GM20000 (cell line): Measurements from ENCODE around the gene KLHL29.

Source experiments
- DNase-seq: peaks from one replicate; pipeline ENCODE4 v3.0.0; 2012; ENCODE audit warnings: low spot score
- CTCF ChIP-seq: IDR thresholded peaks from 2 replicates; pipeline ENCODE4 v1.5.1; 2012; ENCODE audit warnings: mild to moderate bottlenecking, control low read depth; ENCODE audit errors: extremely low read depth, missing control alignments

Gene KLHL29

GRCh38 chr2:23488584-23488983, 103.6 kb downstream of the KLHL29 start:
- TF ChIP-seq CTCF: no peak
- DNase-seq: no peak

DNA sequence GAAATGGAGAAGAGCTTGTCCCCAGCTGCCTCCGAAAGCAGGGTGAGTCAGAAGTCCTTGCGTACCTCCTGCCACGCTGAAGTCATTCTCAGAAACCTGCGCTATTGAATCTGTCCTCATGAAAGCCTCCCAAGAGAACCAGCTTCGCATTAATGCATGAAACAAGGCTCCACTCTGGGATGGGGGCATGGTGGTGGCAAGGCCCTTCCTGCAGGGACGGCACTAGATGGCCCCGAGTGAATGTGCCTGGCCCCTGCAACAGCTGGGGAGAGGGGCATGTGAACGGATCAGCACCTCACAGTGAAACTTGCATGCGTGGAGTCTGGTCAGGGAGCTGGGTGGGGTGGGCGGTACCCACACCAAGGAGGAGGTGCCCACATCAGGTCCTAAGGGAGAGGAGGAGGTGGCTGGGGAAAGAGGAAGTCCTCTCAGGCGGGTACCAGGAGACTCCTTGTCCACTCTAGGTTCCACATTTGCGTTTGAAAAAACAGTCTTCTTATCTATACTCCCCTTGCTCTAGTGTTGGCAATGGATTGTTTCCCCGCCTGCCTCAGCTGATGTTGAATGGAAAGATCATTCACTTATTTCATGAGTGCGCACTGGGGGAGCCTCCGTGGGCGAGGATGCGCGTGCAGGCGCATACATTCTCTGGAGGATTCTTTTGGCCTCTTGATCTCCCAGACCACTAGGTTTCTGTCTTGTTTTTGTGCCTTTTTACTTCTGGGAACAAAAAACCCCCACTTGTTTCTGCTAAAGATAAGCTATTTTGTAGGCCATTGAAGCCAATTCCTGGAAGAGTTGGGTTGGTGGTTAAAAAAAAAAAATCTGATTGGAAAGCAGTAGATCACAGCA, 104.7 kb downstream of the KLHL29 start:
- TF ChIP-seq CTCF: no peak
- DNase-seq: no peak

GRCh38 chr2:23491591-23492336, 106.8 kb downstream of the KLHL29 start:
- TF ChIP-seq CTCF: no peak

DNA sequence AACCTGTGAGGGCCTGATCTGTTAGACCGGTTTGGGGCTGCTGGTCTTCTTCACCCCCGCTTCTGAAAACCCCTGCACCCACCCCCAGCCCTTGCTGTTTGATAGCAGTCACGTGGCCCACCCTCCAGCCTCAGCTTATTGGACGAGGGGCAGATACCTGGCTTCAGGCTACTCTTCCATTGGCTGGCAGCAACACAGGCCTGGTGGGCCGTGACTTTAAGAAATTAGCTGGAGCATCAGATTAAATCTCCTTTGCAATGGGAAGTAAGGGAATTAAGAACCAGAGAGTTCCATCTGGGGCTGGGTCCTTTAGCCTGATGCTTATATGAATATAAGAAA, 107.3 kb downstream of the KLHL29 start:
- no peak for TF ChIP-seq CTCF
- no peak for DNase-seq

More at GRCh38 chr2:23491591-23492336, 106.8 kb downstream of the KLHL29 start:
- no peak for DNase-seq

- DNase-seq: no peak
- no peak for TF ChIP-seq CTCF
Measured at GRCh38 chr2:23492921-23493320, 107.9 kb downstream of the KLHL29 start.

DNA sequence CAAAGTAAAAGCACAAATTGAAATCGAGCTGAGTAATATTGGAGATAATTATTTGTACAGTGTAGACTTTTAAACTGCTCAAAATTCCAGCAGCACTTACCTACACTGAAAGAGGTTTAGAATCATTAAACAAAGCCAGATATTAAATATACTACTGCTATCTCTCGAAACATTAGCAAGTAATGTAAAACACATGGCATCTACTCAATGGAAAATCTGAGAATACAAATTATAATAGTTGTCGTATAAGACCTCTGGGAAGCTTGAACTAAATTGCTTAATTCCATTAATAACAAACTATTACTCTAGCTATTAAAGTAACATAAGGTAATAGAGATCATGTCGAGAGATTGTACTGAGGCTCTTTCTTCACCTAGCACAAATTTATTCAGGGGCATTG, 108.9 kb downstream of the KLHL29 start:
- no peak for DNase-seq
- TF ChIP-seq CTCF: no peak

DNA sequence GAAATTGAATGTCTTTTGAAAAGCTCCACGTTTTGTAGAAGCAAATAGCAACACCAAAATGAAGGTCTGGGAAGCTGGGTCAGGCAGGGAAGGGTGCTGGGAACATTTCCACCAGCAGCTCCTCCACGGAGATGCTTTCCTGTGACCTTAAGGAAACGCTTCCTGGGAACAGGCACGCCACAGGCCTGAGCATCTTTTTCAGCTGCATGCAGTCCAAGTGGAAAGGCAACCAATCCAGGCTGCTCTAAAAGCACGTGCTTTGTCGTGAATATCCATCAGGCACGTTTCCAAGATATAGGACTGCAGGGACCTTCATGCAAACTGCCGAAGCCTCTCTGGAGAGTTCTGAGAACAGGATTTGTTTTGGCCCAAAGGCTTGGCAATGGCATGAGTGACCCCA, 109.3 kb downstream of the KLHL29 start:
- DNase-seq: no peak
- no peak for TF ChIP-seq CTCF
